OCI-LY3 (cell line): ENCODE data around the gene TTC39A.

Source experiments
- H2AFZ ChIP-seq: fragments of 200-600, 300-600 bp; shearing (Covaris generic); 2 replicates; pipeline ENCODE4 v1.6.0; 2014; ENCODE audit warnings: antibody characterized with exemption, low read depth, low read length
- H3K27ac ChIP-seq: fragments of 200-600, 300-600 bp; sonication (generic); 2 replicates; pipeline ENCODE4 v1.5.1; 2014; ENCODE audit warnings: mild to moderate bottlenecking, low read length, moderate library complexity, mixed read lengths
- H3K27me3 ChIP-seq: fragments of 200-600, 300-600 bp; sonication (generic); 2 replicates; pipeline ENCODE4 v1.6.1; 2014; ENCODE audit warnings: low read depth, low read length, mixed read lengths
- H3K36me3 ChIP-seq: fragments of 200-600, 300-600 bp; sonication (generic); replicated peaks from 2 replicates; pipeline ENCODE3; 2014; ENCODE audit warnings: low read depth, low read length, mixed read lengths
- H3K4me1 ChIP-seq: fragments of 300-600, 200-600 bp; sonication (generic); 2 replicates; pipeline ENCODE4 v1.6.1; 2014; ENCODE audit warnings: low read length, mixed read lengths
- H3K4me2 ChIP-seq: fragments of 200-600, 300-600 bp; sonication (generic); 2 replicates; pipeline ENCODE4 v1.6.1; 2014; ENCODE audit warnings: low read length, mixed read lengths
- H3K4me3 ChIP-seq: fragments of 300-600, 200-600 bp; sonication (generic); 2 replicates; pipeline ENCODE4 v1.5.1; 2014; ENCODE audit warnings: antibody characterized with exemption, mild to moderate bottlenecking, low read length, moderate library complexity
- H3K79me2 ChIP-seq: fragments of 300-600, 200-600 bp; shearing (Covaris generic); 2 replicates; pipeline ENCODE4 v1.6.1; 2014; ENCODE audit warnings: mild to moderate bottlenecking, low read length, mixed read lengths
- H3K9ac ChIP-seq: fragments of 300-600, 200-600 bp; shearing (Covaris generic); 2 replicates; pipeline ENCODE4 v1.6.0; 2014; ENCODE audit warnings: mild to moderate bottlenecking, low read length, moderate library complexity
- H3K9me3 ChIP-seq: fragments of 200-600, 300-600 bp; shearing (Covaris generic); 2 replicates; pipeline ENCODE4 v1.6.1; 2014; ENCODE audit warnings: low read length, mixed read lengths; ENCODE audit not compliant: insufficient read depth
- H4K20me1 ChIP-seq: fragments of 200-600, 300-600 bp; sonication (generic); 2 replicates; pipeline ENCODE4 v1.6.1; 2016; ENCODE audit warnings: low read length, mixed read lengths; ENCODE audit not compliant: insufficient read depth
- CTCF ChIP-seq: fragments of 200-600, 300-600 bp; sonication (generic); IDR thresholded peaks from 2 replicates; pipeline ENCODE4 v1.5.1; 2014; ENCODE audit warnings: antibody characterized with exemption, low read length, low read depth
- EZH2phosphoT487 ChIP-seq: fragments of 200-600 bp; shearing (Covaris generic); IDR thresholded peaks from 2 replicates; pipeline ENCODE4 v1.6.1; 2018; ENCODE audit warnings: antibody characterized with exemption, mixed run types, low read depth

The TTC39A gene

GRCh38 chr1:51328926-51329325 lies 1.4 kb downstream of the TTC39A start:
- no peaks in the 10 kb centered on the region for H3K79me2 ChIP-seq
- H3K27me3 ChIP-seq = 0 out of 2 replicates have a peak, but pooled peaks cover 6% of the 10 kb centered on the region
- no peak overlapping the region for H3K4me3 ChIP-seq
- no peaks in the 10 kb centered on the region for H3K9me3 ChIP-seq
- TF ChIP-seq CTCF (no peak), EZH2phosphoT487 (no peak)
- H3K4me1 ChIP-seq = peaks cover 11% of the 10 kb centered on the region
- no peak overlapping the region for H3K9ac ChIP-seq
- no peak overlapping the region for H2AFZ ChIP-seq
- H4K20me1 ChIP-seq = no peaks in the 10 kb centered on the region
- no peak overlapping the region for H3K27ac ChIP-seq
- H3K36me3 ChIP-seq = no peaks in the 10 kb centered on the region
- H3K4me2 ChIP-seq = no peak overlapping the region

GRCh38 chr1:51328279-51328678 lies 2.1 kb downstream of the TTC39A start:
- peaks cover 11% of the 10 kb centered on the region for H3K4me1 ChIP-seq
- no peaks in the 10 kb centered on the region for H3K36me3 ChIP-seq
- H2AFZ ChIP-seq = no peak overlapping the region
- no peaks in the 10 kb centered on the region for H4K20me1 ChIP-seq
- H3K27me3 ChIP-seq = 0 out of 2 replicates have a peak, but pooled peaks cover 6% of the 10 kb centered on the region
- TF ChIP-seq EZH2phosphoT487 = no peak
- TF ChIP-seq CTCF = no peak
- H3K79me2 ChIP-seq = no peaks in the 10 kb centered on the region
- H3K4me3 ChIP-seq = no peak overlapping the region
- no peak overlapping the region for H3K4me2 ChIP-seq
- H3K9me3 ChIP-seq = no peaks in the 10 kb centered on the region
- no peak overlapping the region for H3K27ac ChIP-seq
- no peak overlapping the region for H3K9ac ChIP-seq

- H3K4me2 ChIP-seq = no peak overlapping the region
- H3K27ac ChIP-seq = no peak overlapping the region
- H3K4me1 ChIP-seq = peaks cover 11% of the 10 kb centered on the region
- no peaks in the 10 kb centered on the region for H3K9me3 ChIP-seq
- no peak overlapping the region for H3K4me3 ChIP-seq
- no peak overlapping the region for H3K9ac ChIP-seq
- H2AFZ ChIP-seq = no peak overlapping the region
- 0 out of 2 replicates have a peak, but pooled peaks cover 6% of the 10 kb centered on the region for H3K27me3 ChIP-seq
- TF ChIP-seq EZH2phosphoT487 (no peak), CTCF (no peak)
- no peaks in the 10 kb centered on the region for H3K36me3 ChIP-seq
- no peaks in the 10 kb centered on the region for H4K20me1 ChIP-seq
- H3K79me2 ChIP-seq = no peaks in the 10 kb centered on the region
Observed at GRCh38 chr1:51327386-51327785, 3.0 kb downstream of the TTC39A start.

GRCh38 chr1:51326839-51327238 lies 3.5 kb downstream of the TTC39A start:
- Histone ChIP-seq H3K4me2 (no peak overlapping the region), H3K27ac (no peak overlapping the region)

More at GRCh38 chr1:51326839-51327238, 3.5 kb downstream of the TTC39A start:
- no peaks in the 10 kb centered on the region for H4K20me1 ChIP-seq
- H3K4me3 ChIP-seq = no peak overlapping the region
- no peaks in the 10 kb centered on the region for H3K36me3 ChIP-seq
- no peaks in the 10 kb centered on the region for H3K9me3 ChIP-seq
- H3K4me1 ChIP-seq = peaks cover 11% of the 10 kb centered on the region
- no peak overlapping the region for H2AFZ ChIP-seq
- 0 out of 2 replicates have a peak, but pooled peaks cover 6% of the 10 kb centered on the region for H3K27me3 ChIP-seq
- no peaks in the 10 kb centered on the region for H3K79me2 ChIP-seq
- no peak for TF ChIP-seq CTCF
- H3K9ac ChIP-seq = no peak overlapping the region
